Activated T-cell treated with anti-CD3 and anti-CD28 coated beads for 48 hours (primary cell): Measurements from ENCODE around the gene SLC6A18.
"Not testable (repeated sequence)": the region's sequence is repeated elsewhere in the genome, so short reads cannot be mapped to it uniquely, and the experiment has no call there.

Experiments
- DNase-seq: peaks from one replicate; pipeline ENCODE4 v3.0.0-alpha.2; 2020; ENCODE audit warnings: low read depth

The SLC6A18 gene

DNA sequence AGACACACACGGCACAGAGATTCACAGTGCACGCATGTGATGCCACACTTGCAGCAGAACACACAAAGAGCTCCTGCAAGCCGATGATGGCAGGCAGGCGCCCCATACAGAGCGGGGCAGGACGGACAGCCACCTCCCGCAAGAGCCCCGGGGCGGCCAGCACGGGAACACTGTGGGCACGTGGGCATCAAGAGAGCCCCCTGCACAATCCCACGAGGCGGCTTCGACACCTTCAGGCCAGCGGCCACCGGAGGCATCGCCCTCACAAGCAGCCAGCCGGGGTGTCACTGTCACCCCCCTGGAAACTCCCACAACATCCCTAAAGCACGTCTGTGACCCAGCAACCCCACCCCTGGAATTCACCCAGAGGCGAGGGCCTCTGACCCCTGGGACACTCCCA is 51.7 kb downstream of the SLC6A18 start:
- DNase-seq: no peak

DNA sequence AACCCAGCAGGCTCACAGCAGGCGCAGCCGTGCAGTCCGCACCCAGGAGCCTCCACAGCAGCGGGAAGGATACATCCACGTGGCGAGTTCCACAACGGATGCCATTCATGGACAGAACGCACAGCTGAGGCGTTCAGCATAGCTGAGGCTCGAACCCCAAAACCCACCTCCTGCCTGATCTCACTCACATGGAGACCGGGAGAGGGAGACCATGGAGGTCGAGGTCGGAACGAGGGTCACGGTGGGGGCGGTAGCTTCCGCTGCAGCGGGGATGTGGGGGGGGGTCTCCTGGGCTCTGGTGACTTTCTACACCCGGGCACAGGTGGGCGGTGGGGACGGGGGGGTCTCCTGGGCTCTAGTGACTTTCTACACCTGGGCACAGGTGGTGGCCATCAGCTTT is 52.1 kb downstream of the SLC6A18 start:
- DNase-seq: no peak

DNA sequence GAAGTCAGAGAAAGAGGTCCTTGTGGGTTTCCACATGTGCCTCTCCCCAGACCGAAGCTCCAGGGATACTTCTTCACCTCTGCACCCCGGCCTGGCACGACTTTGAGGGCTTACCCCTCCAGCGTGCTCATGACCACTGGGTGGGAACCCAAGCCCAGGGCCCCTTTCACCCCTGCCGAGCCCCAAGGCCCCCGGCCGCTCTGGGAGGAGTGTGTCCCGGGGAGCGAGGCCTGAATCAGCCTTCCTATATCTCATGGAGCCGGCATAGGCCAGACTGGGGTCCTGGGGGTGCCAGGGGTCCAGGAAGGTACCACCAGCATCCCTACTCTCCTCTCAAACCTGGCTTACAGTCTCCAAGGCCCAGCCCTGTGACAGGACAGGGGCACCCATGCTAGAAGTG is 52.6 kb downstream of the SLC6A18 start:
- no peak for DNase-seq

DNA sequence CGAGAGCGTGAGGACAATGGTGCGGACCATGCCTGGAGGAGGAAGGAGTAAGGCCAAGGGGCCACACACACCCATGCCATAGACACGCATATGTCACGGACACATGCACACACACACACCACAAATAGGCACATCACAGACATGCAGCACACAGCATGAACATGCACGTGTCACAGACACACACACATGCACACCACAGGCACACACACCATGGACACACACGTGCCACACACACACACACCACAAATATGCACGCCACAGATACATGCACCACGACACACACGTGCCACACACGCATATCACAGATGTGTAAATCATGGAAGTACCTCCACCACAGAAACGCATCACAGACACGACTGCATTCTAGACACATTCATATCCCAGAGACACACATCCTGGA is 53.0 kb downstream of the SLC6A18 start:
- no peak for DNase-seq

DNA sequence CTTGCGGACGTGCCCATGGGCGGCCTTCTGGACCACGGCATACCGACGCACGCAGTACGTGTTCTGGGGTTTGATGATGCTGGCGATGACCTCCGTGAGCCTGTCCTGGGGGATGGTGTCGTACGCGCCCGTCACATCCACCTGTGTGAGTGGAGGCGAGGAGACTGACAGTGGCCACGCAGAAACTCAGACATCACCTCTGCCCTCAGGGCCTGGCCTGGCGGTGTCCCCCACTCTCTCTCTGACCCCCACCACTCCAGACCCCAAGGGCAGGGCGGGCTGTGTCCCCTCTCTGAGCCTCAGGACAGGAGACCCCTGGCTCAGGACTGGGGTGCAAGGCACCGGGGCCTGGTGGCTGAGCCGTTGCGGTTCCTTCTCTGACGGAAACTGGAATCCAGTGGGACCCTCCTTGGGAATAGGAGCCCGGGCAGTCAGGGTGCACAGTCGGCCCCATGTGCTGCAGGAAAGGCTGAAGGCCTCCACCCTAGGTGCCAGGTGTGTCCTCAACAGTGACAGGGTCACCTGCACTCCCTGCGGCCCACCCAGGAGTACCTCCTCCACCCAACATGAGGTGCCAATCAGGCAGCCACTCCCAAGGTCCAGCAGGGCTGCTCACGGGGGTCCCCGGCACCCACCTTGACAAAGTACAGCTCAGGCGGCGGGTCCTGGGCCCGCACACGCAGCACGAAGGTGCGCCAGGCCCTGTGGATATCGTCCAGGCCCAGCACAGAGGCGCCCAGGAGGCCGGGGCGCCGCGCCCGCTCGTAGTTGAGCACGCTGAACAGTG is 53.7 kb downstream of the SLC6A18 start:
- DNase-seq: no peak

DNA sequence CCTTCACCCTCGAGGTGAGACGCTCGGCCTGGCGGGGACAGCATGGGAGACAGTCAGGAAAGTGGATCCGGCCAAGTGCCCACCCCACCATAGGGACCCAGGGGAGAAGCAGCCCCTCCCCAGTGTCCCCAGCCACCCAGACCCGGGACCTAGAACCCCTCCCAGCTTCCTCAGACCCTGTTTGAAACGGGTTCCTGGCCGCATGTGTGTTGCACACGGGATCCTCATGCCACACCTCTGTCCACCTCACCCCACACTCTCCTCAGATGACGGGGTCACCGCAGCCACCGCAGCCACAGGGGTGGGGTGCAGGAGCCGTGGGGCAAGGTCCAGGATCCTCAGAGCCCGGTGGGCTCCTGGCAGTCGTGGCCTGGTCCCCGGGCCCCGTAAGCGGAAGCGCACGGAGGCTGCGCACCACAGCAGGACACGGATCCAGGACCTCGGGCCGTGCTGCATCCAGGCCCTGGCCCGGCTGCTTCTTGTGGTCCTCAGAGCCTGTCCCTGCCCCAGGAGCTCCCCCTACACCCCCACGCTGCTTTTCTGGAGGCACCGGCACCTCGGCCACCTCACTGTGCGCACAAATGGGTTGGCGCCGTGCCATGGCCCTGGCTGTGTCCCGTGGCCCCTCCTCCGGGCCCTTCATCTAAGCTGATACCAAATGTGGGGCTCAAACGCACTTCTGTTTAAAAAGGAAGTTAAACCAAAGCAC is 54.4 kb downstream of the SLC6A18 start:
- DNase-seq: no peak

DNA sequence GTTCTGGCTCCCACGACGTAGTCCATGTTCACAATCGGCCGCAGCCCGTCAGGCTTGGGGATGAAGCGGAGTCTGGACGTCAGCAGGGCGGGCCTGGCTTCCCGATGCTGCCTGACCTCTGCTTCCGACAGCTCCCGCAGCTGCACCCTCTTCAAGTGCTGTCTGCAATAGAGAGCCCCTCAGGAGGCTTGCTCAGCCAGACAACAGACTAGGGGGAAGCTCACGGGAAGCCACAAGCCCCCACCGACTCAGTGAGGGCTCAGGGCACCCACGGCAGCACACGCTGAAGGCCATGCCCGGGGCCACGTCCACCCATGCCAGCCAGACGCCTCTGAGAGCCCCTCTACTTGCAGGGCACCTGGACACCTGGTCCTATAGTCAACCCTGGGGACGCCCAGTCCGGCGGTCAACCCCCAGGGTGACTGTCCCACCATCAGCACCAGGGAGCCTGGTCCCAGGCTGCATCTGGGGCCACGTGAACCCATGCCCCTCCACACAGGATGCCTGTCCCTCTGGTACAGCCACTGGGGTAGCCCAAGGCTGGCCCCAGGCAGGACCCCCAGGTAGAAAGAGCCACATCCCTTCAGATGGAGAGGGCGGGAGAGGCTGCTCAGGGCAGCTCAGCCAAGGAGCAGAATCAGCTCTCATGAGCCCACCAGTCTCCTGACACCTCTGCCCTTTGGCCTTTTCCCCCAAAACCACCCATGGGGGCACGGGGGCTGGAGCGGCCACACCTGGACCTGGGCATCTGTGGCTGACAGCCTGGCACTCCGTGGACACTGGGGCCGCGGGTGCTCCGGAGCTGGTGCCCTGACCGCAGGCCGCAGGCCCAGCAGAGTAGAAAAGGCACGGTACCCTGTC is 55.2 kb downstream of the SLC6A18 start:
- DNase-seq: no peak

DNA sequence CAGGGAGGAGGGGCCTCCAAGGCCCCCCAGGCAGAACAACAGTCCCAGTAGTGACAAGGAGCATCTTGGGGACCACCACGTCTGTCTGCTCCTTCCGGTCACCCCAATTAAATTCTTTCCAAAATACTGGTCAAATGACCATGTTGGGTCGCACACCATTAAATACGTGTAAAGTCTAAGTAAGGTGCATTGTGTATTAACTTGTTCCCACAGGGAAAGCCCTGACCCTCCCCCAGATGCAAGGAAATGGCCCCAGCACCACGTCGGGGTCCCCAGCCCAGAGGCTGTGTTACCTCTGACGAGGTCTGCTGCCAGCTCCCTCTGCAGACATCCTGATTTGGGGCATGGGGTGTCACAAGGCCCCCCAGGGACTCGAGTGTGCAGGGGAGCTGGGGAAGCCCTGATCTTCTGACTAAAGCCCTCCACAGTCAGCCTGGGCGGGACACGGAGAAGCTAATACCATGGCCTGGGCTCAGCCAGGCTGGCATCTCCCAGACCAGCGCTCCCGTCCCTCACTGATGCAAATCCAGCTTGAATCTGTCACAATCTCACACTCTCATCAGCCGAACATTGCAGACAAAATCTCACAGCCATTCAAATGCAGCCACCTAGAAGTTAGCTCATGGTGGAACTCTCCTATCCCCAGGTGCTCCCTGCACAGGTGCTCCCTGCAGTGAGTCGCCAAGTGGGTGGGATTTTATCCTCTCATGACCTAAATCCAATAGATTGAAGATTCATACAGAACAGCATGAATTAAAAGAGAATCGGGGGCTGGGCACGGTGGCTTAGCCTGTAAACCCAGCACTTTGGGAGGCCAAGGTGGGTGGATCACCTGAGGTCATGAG is 56.1 kb downstream of the SLC6A18 start:
- no peak for DNase-seq

DNA sequence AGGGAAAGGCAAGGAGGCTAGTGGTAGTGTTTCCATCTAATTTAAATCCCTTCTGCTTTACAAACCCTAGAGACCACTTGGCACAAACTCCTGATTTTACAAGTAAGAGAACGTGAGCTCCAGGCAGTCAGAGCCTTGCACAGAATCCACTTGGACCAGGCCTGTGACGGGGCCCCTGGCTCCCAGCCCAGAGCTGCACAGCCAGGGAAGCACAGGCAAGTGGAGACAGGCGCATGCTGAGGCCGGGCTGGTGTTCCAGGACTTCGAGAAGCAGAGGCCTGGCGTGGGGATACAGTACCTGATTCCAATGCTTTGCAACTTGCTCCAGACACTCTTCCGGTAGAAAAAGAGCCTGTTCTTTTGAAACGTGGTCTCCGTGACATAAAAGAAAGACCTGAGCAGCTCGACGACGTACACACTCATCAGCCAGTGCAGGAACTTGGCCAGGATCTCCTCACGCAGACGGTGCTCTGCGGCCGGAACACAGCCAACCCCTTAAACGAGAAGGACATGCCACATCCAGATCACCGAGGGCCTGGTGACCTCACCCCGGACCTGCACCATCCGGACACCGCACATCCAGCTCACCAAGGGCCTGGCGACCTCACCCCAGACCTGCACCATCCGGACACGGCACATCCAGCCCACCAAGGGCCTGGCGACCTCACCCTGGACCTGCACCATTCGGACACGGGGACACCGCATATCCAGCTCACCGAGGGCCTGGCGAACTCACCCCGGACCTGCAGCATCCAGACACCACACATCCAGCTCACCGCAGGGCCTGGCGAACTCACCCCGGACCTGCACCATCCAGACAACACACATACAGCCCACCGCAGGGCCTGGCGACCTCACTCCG is 57.2 kb downstream of the SLC6A18 start:
- DNase-seq: no peak

DNA sequence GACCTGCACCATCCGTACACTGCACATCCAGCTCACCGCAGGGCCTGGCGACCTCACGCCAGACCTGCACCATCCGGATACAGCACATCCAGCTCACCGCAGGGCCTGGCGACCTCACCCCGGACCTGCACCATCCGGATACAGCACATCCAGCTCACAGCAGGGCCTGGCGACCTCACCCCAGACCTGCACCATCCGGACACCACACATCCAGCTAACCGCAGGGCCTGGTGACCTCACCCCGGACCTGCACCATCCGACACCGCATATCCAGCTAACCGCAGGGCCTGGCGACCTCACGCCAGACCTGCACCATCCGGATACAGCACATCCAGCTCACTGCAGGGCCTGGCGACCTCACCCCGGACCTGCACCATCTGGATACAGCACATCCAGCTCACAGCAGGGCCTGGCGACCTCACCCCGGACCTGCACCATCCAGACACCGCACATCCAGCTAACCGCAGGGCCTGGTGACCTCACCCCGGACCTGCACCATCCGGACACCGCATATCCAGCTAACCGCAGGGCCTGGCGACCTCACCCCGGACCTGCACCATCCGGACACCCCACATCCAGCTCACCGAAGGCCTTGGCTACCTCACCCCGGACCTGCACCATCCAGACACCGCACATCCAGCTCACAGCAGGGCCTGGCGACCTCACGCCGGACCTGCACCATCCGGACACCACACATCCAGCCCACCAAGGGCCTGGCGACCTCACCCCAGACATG is 58.0 kb downstream of the SLC6A18 start:
- not testable (repeated sequence) for DNase-seq

DNA sequence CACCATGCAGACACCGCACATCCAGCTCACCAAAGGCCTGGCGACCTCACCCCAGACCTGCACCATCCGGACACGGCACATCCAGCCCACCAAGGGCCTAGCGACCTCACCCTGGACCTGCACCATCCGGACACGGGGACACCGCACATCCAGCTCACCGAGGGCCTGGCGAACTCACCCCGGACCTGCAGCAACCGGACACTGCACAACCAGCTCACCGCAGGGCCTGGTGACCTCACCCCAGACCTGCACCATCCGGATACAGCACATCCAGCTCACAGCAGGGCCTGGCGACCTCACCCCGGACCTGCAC is 58.5 kb downstream of the SLC6A18 start:
- not testable (repeated sequence) for DNase-seq

DNA sequence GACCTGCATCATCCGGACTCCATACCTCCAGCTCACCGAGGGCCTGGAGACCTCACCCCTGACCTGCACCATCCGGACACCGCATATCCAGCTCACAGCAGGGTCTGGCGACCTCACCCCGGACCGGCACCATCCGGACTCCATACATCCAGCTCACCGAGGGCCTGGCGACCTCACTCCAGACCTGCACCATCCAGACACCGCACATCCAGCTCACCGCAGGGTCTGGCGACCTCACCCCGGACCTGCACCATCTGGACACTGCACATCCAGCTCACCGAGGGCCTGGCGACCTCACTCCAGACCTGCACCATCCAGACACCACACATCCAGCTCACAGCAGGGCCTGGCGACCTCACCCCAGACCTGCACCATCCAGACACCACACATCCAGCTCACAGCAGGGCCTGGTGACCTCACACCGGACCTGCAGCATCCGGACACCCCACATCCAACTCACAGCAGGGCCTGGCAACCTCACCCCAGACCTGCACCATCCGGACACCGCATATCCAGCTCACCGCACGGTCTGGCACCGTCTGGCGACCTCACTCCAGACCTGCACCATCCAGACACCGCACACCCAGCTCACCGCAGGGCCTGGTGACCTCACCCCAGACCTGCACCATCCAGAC is 59.3 kb downstream of the SLC6A18 start:
- DNase-seq: not testable (repeated sequence)

DNA sequence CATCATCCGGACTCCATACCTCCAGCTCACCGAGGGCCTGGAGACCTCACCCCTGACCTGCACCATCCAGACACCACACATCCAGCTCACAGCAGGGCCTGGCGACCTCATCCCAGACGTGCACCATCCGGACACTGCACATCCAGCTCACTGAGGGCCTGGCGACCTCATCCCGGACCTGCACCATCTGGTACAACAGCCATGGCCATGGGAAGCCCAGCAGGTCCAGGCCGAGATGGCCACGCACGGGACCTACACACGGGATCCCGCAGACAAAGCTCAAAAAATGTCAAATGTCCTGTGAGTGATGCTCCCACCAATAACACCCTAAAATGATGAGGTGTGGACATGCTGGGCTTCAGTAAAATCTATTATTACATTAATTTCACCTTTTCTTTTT is 60.0 kb downstream of the SLC6A18 start:
- DNase-seq: no peak

DNA sequence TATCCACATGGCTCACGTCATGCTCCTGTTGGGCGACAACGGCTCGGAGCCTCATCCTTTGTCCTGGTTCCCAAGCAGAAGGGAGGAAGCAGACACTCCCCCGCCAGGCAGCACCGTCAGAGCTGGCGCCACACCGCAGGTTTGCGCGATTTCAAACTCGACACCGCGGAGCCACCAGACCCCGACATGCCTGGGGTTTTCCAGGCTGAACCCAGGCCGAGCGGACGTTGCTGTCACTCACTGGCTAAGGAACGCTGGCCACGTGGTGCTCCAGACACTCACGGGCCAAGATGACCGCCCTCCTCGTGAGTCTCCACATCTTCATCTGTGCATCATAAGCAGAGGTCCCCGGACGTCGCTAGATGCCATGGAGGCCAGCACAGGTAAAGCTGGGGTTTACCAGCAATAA is 60.7 kb downstream of the SLC6A18 start:
- no peak for DNase-seq

DNA sequence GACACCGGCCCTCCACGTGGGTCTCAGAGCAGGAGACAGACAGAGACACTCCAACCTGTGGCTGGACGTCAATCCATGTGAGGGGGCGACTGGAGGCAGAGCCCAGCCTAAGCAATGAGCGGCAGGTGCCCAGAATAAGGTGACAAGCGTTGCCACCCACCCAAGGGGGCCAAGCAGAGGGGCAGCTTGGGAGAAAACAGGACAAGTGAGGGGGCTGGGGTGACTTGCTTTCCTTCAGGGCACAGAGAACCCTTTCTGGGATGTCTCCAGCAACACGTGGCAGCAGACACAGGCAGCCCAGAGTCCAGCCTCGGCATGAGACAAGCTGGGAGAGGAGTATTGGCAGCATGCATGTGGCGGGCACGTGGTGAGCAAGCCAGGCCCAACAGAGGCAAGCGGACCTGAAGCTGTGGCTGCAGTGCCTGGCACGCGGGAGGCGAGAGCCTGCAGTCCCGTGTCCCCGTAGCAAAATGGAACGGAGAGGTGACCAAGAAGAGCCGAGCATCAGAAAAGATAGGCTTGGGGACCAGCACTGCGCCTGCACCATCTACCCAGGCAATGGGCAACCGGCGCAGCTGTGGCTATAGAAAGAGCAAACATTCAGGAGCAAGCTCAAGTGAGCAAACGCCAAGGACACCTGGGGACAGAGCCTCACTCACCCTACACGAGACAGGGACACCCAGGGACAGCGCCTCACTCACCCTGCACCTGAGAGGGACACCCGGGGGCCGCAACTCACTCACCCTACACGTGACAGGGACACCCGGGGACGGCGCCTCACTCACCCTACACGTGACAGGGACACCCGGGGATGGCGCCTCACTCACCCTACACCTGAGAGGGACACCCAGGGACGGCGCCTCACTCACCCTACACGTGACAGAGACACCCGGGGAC is 63.5 kb downstream of the SLC6A18 start:
- DNase-seq: no peak

DNA sequence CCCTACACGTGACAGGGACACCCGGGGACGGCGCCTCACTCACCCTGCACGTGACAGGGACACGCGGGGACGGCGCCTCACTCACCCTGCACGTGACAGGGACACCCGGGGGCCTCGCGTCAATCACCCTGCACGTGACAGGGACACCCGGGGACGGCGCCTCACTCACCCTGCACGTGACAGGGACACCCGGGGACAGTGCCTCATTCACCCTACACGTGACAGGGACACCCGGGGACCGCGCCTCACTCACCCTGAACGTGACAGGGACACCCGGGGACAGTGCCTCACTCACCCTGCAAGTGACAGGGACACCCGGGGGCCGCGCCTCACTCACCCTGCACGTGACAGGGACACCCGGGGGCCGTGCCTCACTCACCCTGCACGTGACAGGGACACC is 64.4 kb downstream of the SLC6A18 start:
- DNase-seq: not testable (repeated sequence)

DNA sequence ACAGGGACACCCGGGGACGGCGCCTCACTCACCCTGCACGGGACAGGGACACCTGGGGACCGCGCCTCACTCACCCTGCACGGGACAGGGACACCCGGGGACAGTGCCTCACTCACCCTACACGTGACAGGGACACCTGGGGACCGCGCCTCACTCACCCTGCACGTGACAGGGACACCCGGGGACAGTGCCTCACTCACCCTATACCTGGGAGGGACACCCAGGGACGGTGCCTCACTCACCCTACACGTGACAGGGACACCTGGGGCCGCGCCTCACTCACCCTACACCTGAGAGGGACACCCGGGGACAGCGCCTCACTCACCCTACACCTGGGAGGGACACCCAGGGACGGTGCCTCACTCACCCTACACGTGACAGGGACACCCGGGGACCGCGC is 65.8 kb downstream of the SLC6A18 start:
- DNase-seq: not testable (repeated sequence)

DNA sequence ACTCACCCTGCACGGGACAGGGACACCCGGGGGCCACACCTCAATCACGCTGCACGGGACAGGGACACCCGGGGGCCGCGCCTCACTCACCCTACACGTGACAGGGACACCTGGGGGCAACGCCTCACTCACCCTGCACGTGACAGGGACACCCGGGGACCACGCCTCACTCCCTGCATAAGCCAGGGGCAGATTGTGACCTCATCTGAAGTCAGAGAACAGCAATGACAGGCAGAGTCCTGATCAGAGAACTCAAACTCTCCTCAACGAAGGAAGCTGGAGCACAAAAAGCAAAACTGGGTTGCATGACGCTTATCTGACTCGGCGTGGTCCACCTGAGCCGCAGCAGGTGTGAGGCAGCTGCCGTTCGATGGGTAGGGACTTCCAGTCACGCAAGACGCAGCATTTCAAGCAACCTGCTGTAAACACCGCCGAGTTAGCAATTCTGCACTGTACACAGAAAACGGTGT is 66.5 kb downstream of the SLC6A18 start:
- no peak for DNase-seq

DNA sequence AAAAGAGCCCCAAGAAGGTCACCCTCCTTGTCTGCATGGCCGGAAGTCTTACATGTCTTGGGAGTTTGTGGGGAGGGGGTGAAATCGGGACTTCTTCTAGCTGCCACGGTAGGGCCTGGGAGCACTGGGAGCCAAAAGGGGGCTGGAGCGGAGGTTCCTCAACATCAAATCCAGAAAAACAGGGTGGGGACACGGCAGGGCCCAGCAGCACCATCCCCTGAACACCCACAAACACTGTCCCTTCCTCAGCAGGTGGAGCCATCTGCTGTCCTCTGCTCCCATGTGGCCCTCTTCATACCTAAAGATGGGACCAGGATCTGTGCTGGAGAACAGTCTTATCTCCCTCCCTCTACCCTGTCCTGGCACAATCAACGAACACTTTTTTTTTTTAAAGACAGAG is 67.0 kb downstream of the SLC6A18 start:
- DNase-seq: no peak
